ENCODE measurements around the gene PRR16.
A peak's percentile ranks its signal among the peaks of the same experiment; 100 is the strongest.

PRR16 gene

DNA sequence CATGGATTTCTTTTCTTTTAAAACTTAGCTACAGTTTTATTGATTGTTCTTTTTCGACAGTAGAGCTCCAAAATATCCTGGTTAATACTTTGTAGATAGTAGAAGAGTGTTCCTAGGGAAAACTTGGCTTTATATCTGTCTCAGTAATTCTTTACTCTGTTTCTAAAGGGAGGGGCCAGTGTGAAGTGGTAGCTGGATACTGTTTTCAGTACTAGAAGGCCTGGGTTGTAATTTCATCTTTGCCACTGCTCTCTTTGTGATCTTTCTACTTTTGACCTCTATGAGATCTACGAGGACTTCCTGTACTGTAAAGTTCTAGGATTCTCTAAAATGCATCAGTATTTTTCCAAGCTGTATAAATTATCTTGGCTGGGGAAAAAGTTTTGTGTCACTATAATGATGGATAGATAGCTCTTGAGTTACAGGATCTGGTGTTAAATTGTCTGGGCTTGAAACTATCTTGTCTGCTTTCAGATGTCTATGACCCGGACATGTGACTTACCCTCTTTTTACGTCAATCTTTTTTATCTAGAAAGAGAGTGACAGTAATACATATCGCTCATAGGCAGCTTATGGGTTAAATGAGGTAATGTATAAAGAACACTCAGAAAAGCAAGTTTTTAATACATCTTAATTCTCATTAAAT, 53.6 kb downstream of the PRR16 start:
- no peak for DNase-seq

DNA sequence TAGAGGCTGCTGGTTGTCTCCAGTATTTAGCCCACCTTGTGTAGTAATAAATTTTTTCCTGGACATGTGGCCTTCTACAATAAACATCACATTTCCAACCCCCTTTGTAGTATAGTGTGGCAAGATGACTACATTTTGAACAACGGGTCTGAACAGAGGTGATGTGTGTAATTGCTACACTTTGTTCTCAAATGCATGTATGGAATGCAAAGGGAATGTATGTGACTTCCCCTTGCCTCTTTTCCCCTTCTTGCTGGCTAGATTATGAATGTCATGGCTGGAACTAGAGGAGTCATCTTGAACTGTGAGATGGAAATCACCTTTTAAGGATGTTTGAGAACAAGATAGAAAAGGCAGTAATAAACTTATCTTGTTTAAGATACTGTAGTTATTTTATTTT, 54.5 kb downstream of the PRR16 start:
- DNase-seq = no peak

DNA sequence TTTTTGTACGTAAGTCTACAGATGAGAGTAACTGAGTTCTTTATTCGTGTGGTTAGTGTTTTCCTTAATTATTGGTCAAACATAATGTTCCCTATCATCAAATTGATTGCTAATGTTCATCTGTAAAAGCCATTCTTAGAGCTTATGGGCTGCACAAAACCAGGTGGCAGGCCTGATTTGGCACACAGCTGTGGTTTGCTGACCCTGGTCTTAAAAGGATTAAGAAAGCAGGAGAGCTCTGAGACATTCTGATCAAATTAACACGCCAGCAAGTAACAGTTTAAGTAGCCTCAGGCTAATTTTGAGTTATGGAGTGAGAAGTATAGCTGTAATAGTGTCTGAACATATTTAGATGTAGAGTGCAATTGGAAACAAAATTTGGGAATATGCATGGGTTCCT, 63.2 kb downstream of the PRR16 start:
- no peak for DNase-seq

DNA sequence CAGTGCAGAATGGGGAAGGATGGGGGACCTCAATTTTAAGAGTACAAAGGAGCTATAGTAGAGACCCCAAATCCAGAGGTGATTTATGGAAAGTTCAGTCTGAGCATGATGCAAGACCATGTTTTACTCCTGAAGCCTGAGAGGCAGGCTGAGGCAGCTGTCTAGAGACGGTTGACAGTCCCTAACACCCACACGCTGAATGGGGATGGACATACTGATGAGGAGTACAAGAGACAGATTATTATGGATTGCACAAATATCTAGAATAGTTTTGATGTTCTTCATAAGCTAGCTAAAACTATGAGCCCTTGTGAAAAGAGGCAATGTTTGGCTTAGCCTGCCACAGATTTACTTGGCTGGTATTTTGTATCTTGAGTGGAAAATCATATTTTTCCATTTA, 64.5 kb downstream of the PRR16 start:
- no peak for DNase-seq

DNA sequence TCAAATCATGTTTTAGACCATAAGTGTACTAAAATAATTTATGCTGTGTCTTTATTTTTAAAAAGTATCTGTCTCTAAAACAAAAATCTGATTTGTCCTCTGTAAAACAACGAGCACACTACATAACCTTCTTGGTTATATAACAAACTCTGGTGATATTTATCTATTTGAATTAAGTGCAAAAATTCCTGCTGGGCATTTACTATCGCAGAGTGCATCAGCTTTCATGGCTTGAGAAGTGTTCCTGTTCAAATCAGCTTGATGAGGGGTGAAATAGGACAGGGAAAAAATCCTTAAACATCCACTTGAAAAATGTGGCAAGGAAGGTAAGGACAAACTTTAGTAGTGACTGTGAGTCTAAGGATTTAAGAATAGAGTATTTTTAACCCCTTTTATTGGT, 65.3 kb downstream of the PRR16 start:
- no peak for DNase-seq

DNA sequence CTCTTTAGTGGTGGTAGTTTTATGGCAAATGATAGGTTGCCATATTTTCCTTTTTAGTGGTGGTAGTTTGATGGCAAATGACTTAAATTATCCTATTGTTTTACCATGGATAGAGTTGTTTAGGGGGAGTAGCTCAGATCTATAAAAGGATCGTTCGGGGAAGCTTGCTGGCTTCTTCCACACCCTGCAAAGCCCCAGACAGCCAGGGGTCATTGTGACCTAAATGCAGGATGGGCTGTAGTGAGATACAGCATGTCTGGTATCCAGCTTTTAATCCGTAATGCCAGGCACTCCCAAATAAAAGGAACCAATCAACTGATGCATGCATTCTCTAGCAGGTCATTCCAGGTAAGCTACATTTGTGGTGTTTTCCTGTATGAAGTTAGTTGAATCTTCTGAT, 67.1 kb downstream of the PRR16 start:
- DNase-seq = no peak

DNA sequence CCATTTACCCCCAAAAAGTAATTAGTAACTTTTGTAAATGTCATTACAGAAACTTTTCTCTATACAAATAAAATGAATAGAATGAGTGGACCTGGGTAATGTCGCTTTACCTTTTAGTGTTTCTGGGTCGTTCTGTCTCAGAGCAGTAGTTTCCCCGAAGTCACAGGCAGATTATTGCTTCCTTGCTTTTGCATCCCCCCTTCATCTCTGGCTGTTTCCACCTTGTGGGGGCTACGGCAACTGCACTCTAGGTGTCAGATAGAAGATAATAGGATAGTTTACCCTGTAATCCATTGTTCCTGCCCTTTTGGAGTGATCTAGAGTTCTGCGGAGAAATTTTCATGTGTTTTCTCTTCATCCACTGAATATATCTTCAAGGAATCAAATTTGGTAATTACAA, 68.7 kb downstream of the PRR16 start:
- no peak for DNase-seq

DNA sequence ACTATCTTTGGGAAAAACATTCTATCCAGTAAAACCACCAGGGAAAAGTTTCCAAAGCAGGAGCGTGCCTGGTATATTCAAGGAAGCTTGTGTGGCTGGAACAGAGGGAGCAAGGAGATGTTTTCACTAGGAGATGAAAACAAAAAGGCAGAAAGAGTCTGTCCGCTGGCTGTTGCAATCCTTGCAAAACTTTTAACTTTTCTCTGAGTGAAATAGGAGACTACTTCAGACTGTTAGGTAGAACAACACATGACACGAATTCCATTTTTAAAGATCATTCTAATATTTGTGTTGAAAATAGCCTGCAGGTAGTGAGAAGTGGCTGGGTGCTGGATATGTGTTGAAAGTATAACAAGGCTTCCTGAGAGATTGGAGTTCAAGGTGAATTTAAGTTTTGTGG, 69.5 kb downstream of the PRR16 start:
- no peak for DNase-seq

DNA sequence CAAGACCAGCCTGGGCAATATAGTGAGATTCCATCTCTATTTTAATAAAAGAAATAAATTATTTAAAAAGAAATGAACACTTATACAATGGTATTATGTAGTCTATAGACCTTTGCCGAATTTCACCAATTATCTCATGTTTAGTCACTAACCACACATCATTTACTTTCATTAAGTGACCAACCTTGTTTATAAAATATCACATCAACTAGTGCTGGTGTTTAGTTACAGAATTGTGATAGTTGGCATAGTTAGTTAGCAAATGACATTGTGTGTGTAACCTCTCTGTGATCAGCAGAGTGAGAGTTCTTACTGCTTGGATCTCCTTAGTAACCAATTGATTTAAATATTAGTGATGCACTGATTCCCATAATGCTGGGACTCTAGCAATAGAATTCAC, 71.8 kb downstream of the PRR16 start:
- DNase-seq = no peak

DNA sequence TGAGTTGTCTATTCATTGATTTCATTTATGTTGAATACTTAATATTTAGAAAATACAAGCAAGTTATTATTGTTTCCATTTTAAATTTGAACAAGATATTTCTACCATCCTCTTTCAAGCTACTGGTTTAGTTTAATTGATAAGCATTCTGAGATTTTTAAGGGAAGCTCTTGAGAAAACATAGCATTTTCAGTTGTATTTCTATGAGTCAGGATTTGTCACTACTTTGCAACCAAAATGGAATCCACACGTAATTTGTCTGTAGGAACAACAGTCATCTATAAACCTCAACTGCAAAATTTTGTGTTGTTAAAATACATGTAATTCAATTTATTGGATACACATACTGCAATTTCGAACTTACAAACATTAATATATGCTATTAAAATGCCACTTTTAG, 74.0 kb downstream of the PRR16 start:
- no peak for DNase-seq

DNA sequence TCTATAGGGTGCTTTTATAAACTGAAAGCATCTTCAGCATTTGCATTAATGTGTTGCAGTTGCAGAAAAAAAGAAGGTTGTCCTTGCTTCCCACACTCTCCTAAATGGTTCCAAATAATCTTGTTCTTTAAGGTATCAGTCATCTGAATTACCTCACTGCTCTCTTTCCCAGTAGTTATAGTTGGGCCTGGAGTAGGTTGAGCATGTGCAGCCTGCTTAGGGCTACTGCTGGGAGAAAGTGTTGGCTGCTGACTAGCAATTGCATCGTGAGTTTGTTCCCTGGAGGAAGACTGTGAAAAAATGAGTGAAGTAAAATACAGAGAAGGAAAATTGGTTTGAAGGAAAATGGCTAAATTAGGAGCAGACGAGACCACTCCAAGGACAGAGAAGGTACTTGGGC, 74.5 kb downstream of the PRR16 start:
- DNase-seq = no peak

DNA sequence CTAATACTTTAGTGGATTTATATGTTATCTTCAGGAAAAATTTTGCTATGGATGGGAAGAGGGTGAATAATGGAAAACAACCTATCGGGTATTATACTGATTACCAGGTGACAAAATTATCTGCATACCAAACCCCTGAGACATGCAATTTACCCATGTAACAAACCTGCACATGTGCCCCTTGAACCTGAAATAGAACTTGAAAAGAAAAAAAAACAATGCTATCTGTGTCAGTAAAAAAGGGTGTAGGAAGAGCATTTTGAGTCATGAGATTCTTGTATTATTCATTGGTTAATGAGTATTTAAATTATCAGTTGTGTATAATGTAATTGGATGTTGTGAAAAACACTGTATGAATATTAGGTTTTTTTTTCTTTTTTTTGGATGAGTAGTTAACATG, 75.4 kb downstream of the PRR16 start:
- DNase-seq = no peak

DNA sequence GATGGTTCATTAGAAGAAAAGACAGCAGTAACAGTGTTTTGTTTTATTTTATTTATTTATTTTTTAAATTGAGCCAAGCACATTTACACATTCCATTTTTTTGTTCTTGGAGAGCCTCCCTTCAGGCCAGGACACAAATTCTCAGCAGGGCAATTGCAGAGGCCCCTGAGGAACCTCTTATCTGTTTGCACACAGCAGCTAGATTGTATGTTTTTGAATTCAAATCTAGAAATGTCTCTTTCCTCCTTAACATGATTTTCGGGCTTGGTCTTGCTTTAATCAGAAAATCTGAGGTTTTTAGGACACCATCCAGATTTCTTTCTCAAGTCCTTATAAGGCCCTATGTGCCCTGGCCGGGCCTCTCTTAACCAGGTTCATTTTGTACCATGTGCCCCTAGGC, 76.0 kb downstream of the PRR16 start:
- DNase-seq = no peak

DNA sequence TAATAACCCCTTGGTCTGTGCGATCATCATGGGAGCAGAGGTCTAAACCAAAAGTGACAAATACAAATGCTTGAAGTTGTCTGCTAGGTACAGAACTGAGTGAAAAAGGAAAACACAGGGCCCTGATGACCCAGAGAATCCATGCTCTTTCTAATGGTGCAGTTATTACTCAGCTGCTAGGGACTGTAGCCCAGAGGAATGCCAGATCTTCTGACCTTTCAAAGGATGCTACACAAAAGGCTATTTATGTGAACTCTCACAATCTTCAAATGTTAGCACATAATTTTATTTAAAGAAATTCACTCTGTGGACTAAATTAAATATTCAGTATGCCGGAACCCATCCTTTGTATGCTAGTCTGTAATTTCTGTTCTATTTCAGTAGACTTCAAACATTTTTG, 79.9 kb downstream of the PRR16 start:
- no peak for DNase-seq

DNA sequence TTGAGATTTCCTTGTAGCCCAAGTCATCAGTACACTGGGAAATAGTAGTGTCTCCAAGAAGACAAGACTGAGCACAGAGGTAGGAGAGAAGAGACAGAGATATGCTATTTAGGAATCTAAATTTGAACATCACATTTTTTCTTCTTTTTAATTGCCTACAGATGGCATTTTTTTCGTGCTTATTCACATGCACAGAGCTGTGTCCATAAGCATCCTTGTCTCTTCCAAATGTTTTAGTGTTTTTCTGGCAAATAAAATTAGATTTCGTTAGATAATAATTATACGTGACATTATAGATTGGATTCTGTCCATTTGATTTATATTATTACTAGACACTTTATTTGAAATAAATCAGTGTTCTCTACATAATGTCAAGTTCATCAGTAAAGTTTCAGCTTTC, 80.9 kb downstream of the PRR16 start:
- DNase-seq = no peak

DNA sequence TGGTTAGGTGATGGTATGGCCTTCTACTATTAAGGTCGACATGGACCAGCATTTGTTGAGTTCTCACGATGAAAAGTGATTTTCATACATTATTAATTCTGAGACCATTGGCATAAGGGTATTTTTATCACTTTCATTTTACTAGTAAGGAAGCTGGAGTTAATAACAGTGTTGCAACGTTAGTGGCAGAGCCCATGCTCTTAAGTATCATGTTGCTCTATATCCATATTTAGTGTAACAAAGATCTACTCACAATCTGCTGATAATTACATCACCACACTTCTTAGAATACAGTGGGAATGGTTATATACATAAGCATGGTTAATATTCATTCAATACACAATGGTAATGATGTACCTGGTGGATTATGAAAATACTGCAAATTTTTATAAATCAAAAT, 81.9 kb downstream of the PRR16 start:
- DNase-seq = no peak

DNA sequence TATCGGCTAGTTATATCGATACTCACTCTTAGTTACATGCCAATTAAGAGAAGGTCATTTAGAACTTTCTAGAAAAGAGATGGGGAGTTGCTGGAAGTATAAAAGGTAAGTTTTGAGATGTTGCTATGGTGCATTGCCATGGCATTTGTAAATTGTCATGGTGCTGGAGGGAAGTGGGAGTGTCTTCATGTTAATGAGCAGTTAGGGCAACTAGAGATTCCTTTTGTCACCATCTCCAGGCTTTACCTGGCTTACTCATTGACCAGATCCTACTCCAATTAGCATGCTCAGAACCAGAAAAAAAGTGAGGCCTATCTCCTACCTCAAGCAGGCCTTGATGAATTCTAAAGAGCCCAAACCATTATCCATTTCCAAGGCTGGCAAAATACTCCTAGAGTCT, 82.8 kb downstream of the PRR16 start:
- DNase-seq = no peak

DNA sequence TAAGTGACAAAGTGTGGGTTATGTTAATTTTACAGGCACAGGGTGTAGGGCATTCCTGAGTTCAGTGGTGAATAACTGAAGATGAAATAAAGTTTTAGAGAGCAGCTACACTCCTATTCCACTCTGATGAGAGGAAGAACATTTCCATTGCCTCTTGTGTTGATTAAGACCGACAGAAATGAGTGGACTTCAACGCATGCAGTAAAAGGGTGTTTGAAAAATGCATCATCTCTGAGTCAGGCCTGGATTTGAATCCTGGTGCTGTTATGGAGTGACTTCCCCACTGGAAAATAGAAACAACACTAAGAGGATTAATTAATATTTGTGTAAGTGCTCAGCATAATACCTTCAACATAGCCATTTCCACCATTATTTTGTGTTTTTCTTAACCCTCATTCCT, 86.3 kb downstream of the PRR16 start:
- no peak for DNase-seq

DNA sequence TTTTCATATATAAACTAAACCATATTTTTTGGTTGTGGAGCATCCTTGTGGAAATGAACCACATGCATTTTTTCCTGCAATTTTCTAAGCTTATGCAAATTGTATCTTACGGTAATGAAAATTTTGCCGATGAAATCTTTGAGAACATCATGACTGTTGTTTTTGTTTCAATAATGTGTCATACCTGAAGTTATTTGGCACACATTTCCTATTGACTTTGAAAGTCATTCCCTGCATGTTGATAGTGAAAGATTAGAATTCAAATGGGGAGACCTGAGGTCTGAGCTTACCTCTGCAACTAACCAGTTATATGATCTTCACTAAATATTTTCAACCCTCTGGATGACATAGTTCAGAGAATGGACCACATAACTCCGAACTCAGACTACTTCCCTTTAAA, 88.5 kb downstream of the PRR16 start:
- no peak for DNase-seq

DNA sequence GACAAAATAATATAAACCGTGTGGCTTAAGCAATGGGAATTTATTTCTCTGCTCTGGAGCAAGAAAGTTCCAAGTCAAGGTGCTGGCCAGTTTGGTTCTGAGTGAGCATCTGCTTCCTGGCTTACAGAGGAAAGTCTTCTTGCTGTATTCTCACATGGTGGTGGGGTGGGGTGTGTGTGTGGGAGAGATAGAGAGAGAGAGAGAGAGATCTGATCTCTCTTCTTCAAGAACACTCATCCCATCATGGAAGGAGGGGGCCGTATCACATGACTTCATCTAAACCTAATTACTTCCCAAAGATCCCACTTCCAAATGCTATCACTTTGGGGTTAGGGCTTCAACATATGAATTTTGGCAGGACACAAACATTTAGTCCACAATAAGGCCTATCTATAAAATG, 91.2 kb downstream of the PRR16 start:
- no peak for DNase-seq

DNA sequence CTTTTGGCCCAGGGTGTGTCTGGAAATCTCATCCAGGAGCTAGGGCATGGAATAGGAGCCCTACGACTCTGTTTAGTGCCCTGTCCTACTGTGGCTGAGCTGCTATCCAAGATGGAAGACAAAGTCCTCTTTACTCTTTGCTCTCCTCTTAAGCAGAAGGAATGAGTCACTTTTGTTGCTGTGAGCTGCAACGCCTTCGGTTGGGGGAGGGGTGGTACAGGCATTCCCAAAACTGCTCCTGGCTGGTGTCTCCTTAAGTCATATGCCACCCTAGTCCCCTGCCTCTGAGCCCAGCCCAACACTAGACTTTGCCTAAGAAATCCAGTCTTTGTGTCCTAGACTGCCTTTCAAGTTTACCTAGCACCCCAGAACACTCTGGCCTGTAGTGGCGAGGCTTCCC, 99.9 kb downstream of the PRR16 start:
- no peak for DNase-seq

DNA sequence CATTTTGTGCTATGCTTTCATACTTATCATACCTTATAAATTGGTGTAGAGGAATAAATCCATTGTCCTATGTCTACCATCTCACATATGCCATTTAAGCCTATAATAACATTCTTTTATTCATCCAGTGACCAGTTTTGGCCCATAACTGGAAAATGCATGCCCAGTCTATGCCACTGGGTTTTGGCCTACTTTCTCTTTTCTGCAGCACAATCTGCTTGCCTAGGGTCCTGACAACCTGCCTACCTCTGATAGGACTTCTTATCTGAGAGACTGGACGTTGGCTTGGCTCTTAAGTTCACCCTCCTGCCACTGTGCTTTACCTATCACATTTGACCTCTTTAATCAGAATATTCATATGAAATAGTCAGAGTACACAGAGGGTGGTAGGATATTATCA, 103.0 kb downstream of the PRR16 start:
- DNase-seq = peak in 1 of 14 donors; percentile 73

DNA sequence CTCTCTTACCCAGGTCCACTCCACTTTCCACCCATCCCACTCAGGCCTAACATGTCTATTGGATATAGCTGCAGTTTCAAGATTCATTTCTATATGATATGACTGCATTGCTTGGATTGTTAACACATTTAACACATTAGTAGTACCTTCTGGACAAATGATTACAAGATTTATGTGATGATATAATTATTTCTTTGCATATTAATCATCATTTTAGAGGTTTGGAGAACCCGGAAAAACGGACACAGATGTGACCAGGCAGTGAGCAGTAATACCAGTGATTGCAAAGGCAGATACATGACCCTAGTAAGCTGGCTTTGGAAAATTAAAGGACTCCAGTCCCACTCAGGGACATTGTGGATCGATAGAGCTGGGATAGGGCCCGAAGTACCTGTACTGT, 103.8 kb downstream of the PRR16 start:
- DNase-seq = no peak

DNA sequence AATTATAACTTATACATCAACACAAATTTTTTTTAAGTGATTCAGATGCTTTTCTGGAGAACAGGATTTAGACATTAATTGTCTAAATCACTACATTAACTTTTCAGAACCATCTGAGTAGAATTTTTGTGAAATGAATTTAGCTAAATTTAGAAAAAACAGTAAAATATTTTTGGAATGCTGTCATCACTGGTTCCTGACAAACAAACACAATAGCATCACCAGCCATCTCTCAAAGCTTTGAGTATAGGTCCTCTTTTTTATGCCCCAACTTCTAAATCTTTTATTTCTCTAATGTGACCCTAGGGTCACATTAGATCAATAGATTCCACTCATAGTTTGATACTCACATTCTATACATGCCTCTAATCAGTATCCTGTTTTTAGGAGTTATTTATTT, 104.6 kb downstream of the PRR16 start:
- DNase-seq = no peak

DNA sequence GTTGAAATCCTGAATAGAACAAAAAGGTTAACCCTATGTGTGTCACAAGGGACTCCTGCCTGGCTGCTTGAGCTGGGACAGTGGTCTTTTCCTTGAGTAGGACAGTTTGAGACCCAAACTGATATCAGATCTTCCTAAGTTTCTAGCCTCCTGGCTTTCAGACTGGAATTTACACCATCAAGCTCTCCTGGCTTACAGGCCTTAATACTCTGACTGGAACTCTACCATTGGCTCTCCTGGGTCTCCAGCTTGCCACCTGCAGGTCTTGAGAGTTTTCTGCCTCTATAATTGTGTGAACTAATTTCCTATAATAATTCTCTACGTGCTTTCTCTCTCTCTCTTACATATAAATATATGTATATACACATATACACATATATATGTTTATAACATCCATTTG, 112.5 kb downstream of the PRR16 start:
- no peak for DNase-seq

DNA sequence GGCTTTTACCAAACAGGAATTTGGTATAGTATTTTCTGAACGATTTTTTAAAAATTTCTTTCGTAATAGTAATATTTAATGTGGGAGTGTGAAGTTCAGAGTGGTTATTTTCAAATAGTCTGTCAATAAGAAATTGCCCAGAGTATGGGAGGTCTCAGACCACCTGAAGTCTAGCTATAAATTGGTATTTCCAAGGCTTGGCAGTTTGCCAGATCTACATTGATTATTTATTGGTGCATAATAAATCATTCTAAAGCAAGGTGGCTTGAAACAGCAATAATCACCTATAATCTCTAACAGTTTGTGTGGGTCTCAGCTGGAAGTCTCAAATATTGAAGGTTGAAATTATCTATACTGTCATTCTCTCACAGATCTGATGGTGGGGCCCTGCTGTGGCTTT, 118.5 kb downstream of the PRR16 start:
- DNase-seq = no peak

All from C1 segment of cervical spinal cord (tissue), 14 donors.